Tibial nerve (tissue), 4 donors: ENCODE data around the gene P2RY8.
"Not testable (repeated sequence)": the region's sequence is repeated elsewhere in the genome, so short reads cannot be mapped to it uniquely, and the experiment has no call there.

Experiments used
- EP300 ChIP-seq, 2 donors: sonication (generic); formaldehyde crosslinking; IDR thresholded peaks; one replicate each; pipeline ENCODE4 v1.6.1; 2017; ENCODE audit warnings: antibody characterized with exemption in 2 of 2, mild to moderate bottlenecking in 1 of 2
- POLR2A ChIP-seq, 2 donors: fragments of 450-650 bp; IDR thresholded peaks; one replicate each; pipeline ENCODE4 v1.6.1; 2017; ENCODE audit warnings: antibody characterized with exemption in 2 of 2, mild to moderate bottlenecking in 2 of 2, moderate library complexity in 2 of 2
- TF ChIP-seq, protein P1 (sequence below), 5 experiments: fragments of 200-600 bp in 3 of 5; fragments of 450-650 bp in 2 of 5; sonication (generic) in 3 of 5; IDR thresholded peaks; one replicate each; pipeline ENCODE4 v1.5.1; 2016 to 2019; ENCODE audit warnings: antibody characterized with exemption in 5 of 5, mild to moderate bottlenecking in 3 of 5, moderate library complexity in 2 of 5

- TF ChIP-seq, protein P1, sequence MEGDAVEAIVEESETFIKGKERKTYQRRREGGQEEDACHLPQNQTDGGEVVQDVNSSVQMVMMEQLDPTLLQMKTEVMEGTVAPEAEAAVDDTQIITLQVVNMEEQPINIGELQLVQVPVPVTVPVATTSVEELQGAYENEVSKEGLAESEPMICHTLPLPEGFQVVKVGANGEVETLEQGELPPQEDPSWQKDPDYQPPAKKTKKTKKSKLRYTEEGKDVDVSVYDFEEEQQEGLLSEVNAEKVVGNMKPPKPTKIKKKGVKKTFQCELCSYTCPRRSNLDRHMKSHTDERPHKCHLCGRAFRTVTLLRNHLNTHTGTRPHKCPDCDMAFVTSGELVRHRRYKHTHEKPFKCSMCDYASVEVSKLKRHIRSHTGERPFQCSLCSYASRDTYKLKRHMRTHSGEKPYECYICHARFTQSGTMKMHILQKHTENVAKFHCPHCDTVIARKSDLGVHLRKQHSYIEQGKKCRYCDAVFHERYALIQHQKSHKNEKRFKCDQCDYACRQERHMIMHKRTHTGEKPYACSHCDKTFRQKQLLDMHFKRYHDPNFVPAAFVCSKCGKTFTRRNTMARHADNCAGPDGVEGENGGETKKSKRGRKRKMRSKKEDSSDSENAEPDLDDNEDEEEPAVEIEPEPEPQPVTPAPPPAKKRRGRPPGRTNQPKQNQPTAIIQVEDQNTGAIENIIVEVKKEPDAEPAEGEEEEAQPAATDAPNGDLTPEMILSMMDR (IDR thresholded peaks at IDR 0.05): not testable (repeated sequence)
- not testable (repeated sequence) for TF ChIP-seq EP300, POLR2A (IDR thresholded peaks at IDR 0.05)
These were observed 45.7 kb downstream of the P2RY8 start for GRCh38 chrX:1491248-1491647.
